Fibroblast of upper back skin (primary cell): ENCODE results near the gene EXT2.

Experiments
- DNase-seq: peaks from one replicate; pipeline ENCODE4 v3.0.0-alpha.2; 2013

EXT2 gene

DNA sequence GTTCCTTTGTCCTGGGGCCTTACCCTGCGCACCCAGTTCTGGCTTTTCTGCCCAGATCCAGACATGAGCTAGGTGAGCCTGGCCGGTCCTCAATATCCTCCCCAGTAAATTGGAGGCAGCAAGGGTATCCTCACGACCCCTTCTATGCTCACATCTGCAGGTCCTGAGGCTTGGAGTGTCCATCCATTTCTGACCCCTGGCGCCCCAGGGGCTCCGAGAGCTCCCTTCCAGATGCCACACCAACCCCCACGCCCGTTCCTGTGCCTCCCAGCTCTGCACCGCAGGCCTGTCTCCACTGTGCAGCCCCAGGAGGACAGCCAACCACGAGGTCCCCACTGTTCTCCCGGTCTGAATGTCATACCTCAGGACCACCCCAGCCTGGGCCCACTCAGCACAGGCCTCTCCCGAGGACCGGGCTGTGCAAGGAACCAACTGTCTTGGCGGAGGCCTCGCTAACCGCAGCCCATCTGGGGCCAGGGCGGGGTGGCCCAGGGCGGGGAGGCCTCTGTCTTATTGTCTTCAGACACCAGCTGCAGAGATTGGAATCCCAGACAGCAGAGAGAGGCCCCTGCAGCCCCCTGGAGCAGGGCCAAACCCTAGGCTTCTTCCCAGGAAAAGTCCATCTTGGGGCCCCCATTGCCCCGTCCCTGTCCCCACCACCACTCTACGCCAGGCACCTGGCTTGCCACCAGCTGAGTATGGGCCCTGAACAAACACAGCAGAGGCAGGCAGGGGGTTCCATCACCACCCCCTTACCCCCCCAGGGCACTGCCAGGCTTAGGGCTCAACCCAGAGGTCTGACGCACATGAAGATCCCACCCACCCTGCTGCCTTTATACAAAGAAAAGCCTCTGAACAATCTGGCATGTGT is 175.2 kb downstream of the EXT2 start:
- DNase-seq, result peak; percentile 84

DNA sequence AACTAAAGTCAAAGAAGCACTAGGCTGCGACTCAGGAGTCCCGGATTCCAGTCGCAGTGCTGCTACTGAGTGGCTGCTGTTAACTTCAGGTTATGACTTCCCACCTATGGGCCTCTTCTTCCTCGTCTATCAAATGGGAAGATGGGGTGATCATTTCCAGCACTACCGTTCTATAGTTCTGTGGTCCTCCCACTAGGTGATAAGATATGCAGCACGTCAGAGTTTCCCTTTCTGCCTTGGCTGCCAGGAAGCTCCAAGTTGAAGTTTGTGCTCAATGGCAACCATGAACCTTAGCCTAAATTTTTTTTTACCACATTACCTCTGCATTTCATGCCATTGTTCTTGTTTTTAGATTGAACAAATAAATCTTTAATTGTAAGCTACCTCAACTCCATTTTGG is 175.8 kb downstream of the EXT2 start:
- DNase-seq, result no peak

DNA sequence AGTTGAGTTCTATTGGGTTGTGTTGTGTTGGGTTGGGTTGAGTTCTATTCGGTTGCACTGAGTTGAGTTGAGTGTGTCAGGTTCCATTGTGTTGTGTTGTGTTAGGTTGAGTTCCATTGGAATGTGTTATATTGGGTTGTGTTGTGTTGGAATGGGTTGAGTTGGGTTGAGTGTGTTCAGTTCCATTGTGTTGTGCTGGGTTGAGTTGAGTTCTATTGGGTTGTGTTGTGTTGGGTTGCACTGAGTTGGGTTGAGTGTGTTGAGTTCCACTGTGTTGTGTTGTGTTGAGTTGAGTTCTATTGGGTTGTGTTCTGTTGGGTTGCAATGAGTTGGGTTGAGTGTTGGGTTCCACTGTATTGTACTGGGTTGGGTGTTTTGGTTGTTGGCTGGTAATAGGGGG is 178.9 kb downstream of the EXT2 start:
- no peak for DNase-seq

DNA sequence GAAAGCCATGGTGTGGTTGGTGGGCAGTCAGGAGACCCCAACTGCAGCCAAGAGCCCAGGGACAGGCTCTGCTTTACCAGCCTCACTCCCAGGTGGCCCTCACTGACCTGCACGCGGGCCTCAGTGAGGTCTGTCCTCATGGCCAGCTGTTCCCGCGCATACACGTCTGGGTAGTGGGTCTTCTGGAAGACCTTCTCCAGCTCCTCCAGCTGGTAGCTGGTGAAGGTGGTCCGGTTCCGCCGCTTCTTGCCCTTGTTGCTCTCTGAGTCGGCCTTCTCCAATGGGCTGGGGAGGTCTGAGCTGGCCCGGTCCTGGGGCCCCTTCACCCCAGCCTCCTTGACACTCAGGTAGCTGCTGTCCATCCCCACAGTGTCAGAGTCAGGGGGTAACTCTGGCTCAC is 179.8 kb downstream of the EXT2 start:
- no peak for DNase-seq

DNA sequence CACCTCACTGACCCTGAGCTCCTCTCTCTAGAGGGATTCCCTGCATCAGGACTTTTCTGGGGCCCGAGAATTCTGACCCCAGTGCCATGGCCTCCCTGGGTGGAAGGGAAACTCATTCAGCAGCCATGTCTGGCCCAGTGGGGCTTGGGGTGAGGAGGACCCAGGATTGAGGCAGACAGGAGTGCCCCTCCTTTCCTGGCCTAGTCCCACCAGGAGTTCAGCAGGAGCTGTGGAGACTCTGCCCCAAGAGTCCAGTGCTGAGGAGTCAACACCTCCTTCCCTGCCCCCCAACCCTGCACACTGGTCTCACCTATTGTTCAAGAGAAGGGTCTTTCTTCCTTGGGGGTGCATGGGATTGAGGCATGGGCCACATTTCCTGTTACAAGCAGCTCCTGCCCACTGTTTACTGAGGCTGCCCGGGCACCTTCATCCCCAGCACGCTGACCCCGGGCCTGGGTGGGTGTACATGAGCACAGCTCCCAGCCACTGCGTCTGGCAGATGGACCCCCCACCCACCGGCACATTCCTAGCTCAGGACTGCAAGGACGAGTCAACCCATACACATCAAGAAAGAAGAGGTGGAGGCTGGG is 180.6 kb downstream of the EXT2 start:
- no peak for DNase-seq

DNA sequence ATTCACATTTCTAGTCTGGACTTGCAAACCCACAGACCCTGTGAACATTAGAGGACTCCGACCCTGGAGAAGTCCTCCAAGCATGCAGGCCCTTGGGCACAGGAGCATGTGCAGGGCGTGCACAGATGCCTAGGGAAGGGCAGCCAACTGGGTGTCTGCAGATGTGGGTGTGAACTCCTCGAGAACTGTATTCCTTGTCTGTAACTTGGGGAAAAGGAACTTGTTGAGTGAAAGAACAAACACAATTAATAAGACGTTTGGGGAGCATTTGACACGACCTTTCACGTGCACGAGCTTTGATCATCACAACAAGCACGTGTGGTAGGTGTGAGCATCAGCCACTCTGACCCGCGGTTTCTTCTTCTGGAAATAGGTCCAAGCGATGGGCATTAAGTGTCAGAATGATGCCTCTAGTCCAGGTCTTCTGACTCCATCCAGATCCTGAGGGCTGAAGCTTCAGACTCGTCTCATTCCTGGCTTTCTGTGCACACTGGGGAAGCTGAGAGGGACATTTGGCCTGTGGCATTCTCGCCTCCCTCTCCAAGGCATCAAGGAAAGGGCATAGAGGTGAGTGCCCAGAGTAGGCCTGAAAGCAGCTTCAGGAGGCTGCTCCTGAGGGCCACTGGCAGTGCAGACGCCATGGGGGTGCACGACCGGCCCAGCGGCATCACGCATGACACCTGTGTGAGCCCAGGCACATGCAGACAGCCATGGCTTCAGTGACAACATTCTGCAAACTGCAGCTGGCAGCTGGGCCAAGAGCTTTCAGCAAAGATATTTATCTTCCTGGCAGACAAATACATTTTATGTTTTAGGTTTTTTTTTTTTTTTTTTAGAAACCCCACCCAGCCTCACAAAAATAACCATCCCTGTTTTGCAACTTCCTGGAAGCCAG is 182.0 kb downstream of the EXT2 start:
- DNase-seq, result no peak

DNA sequence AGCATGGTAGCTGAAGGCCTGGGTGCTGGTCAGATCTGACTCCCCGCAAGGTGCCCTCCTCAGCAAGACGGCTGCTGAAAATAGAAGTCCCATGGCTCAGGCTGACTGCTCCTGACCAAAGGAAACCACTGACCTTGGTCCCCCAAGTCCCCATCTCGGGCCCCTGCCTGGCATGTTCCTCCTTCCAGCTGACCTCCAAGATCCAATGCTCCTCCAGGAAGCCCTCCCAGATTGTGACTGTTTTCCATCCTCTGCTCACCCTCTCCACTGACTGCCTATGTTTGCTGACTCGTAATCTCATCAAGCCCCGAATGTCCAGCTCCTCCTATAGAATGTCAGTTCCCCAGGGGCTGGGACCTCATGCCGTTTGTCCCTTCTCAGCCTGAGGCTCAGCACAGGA is 184.0 kb downstream of the EXT2 start:
- no peak for DNase-seq

DNA sequence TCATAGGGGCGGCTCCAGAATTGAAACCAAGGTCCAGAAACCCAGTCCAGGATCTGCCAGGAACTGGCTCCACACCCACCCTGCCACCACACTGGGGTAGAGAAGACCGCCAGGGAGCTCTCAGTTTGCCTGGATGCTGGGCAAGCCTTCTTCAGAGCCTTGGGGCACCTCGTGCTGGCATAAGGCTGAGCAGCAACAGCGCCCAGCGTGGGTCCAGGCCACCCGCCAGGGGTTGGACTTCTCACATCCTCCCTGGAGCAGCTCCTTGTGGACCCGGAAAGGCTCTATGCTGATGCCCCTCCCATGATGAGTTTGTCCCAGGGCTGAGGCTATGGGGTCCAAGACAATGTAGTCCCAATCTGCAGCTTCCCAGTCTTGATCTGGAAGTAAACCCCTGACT is 184.8 kb downstream of the EXT2 start:
- DNase-seq, result no peak

DNA sequence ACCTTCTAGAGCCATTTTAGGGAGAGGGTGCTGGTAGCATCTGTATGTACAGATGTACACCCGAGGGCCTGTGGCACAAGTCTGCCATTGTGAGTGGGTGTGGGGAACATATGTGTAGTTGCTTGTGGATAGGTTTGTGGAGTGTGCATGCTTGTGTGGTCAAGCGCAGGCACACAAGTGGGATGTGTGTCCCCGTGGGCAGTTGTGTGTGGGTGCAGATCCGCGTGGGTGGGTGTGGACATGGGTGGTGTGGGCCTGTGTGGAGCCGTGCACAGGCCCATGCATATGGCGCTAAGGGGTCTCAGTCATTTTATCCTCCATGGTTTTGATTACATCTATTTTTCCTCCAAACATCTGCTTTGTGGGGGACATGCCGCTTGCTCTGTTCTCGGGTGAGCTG is 185.7 kb downstream of the EXT2 start:
- no peak for DNase-seq

DNA sequence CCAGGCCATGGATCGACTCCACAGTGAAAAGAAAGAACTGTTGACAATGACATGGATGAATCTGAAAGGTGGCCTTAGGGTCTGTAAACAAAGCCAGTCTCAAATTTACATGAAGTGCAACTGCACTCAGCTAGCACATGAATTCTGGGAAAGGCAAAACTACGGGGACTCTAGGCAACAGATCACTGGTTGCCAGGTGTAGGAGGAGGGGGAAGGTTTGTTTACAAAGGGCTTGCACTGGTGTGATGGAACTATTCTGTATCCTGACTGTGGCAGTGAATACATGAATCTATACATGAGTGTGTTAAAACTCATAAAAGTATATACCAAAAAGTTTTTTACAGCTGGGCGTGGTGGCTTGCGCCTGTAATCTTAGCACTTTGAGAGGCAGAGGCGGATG is 187.1 kb downstream of the EXT2 start:
- no peak for DNase-seq

DNA sequence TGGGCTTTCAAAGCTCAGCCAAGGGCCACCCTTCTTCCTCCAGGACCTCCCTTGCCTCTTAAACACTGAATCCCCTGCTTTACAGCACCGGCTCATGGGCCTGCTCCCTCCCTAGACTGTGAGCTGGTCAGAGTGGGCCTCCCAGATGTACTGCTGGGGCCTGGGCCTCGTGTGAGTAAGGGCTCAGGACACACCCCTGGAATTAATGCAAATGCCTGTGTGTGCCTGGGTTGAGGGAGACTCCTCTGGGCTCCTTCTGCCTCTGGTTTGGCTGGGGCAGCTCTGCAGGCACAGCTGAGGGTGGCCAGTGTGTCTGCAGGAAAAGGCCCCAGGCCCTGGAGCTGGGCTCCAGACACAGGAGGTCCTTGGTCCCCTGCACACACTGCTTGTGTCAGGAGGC is 190.3 kb downstream of the EXT2 start:
- peak; percentile 25 for DNase-seq

DNA sequence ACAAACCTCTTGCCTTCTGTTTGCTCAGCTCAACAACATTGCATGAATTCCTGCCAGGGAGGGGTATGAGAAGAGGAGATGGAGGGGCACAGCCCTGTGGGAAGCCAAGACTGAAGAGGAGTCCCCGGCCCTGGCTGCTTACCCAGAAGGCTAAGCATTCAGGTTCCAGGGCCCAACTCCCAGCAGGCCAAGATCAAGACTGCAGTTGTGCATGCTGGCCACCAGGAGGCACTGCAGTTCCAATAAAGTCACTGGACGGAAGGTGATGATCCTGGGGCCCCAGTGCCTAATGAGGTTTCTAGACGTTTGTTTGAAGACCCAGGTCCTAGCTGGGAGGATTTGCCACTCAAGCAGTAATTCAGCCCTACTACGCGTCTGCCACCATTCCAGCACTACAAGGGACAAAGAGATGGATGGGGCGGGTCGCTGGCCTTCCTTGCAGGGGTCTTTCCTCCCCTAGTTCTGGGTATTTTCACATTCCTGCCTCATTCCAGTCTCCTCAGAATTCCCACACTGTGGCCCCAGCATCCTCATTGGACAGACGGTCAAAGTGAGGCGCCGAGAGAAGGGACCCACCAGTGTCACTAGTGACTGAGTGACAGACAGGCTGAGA is 190.9 kb downstream of the EXT2 start:
- peak; percentile 43 for DNase-seq

DNA sequence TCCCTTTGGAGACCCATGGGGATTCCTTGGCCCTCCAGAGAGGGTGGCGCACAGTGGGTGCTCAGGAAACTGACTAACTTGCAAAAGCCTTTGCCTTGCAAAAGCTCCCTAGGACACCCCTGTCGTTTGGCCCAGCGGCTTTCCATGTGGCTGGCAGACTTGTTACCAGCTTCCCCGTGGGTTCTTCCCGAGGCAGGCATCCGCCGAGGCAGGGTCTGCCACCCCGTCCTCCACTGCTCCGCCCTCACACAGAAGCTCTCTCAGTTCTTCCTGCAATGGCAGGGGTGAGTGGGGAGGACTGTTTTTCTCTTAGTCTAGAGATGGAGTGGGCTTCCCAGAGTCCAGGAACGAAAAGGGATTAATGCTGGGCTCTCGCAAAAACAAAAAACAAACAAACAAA is 191.4 kb downstream of the EXT2 start:
- no peak for DNase-seq

DNA sequence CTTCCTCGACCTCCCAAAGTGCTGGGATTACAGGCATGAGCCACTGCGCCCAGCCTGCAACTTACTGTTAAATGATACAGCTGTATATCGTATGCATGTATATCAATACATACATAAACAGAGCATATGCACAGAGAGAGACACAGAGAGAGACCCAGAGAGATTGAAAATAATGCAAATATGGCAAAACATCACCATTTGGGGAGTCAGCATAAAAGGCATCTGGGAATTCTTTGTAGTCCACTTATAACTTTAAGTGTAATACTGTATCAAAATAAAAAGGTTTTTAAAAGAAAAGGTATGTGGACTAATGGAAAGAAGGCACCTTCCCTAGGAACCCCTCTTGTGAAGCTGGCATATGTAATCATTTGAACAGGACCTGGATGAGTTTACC is 192.7 kb downstream of the EXT2 start:
- DNase-seq, result no peak

DNA sequence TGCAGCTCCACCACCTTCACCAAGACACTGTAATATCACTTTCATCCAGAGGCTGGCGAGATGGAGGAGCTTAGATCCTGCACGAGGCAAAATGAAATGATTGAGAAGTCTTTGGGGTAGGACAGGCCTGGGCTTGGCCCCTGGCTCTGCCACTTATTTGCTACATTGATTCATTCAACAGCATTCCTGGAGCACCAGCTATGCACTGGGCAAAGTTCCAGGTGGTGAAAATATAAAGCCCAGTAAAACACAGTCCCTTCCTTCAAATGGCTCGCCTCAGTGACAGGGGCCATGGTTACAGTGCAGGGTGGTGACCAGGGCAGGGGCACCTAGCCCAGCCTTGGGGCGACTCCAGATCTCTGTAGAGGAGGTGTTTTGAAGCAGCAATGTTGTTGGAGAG is 194.7 kb downstream of the EXT2 start:
- no peak for DNase-seq
